ENCODE results near the gene CD6.
A peak's percentile ranks its signal among the peaks of the same experiment; 100 is the strongest.

The CD6 gene

DNA sequence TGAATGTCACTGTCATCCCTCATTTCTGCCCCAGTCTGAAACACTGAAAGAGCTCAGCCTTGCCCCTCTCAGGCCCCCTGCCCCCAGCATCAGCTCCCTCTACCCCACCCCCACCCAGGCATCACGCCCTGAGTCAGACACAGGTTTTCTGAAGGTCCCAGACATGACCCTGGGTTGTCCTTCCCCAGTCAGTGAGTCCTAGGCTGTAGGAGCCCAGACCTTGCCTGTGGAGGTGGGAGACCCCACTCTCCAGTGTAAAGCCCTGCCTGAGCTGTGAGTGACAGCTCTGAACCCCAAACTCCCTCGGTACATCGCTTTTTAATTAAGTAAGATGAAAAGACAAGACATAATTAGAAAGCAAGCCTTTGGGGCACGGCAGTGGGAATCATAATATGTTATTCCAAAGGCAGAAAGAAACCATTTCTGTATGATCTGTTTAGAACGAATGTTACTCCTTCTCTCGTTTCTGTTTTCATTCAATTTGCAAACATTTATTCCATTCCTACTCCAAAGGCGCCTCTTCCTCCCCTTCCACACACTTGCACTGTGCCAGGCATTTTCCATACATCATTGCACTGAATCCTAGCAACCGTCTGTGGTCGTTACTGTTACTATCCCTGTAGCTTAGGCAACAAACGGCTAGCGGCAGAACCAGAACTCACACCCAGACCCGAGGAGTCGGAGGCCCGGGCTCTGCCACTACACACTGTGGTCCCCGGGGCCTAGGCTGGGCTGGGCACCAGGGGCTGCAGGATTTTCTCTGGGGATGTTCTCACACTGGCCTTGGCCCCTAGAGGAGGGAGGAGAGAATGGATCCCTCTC, 63.4 kb downstream of the CD6 start:
- Histone ChIP-seq H3K4me3 (ENCODE audit: low read length) (no peak overlapping the region), H3K27me3 (ENCODE audit: control insufficient read depth, insufficient read depth, low read length) (no peaks in the 10 kb centered on the region), H3K9ac (ENCODE audit: low read length) (no peak overlapping the region), H3K9me3 (ENCODE audit: control insufficient read depth, low read length) (no peaks in the 10 kb centered on the region), H3K36me3 (ENCODE audit: control insufficient read depth, insufficient read depth, low read length) (no peaks in the 10 kb centered on the region), H3K4me1 (ENCODE audit: control insufficient read depth, insufficient read depth, low read length) (peaks cover 17% of the 10 kb centered on the region)

DNA sequence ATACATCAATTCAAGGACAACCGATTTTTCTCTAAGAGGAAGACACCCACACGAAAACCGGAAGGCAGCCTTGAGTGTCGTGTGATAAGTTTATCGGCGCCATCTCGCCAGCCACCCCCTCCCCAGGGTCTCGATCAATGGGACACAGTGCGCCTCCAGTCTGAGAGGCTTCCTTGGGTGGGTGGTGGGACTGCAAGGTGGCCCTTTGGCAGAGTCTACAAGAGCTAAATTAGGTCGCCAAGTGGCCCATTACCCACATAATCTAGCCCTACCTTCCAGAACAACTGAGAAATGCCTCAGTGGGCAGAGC, 64.0 kb downstream of the CD6 start:
- H3K4me1 ChIP-seq (ENCODE audit: control insufficient read depth, insufficient read depth, low read length) = peaks cover 17% of the 10 kb centered on the region

DNA sequence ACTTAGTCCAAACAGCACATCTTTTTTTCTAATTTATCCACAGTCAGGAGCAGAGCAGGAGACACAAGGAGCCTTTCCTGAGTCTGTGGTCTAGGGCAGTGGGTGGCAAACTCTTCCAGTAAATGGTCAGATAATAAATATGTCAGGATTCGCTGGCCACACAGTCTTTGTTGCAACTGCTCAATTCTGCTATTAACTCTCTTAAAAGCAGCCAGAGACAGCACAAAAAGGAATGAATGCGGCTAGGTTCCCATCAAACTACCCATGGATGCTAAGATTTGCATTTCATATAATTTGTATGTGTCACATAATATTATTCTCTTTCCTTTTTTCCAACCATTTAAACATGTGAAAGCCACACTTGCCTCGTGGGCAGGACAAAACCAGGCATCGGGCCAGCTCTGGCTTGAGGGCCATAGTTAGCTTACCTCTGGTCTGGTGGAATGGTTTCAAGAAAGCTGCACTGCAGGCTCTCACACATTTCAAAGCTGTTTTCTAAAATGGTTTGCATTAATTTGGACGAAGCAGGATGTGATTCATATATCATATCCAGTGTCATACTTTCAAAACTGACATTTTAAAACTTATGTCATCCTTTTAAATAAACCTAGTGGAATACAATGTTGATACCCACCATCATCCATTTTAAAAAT, 66.1 kb downstream of the CD6 start:
- peaks cover 11% of the 10 kb centered on the region for H3K4me1 ChIP-seq (ENCODE audit: control insufficient read depth, insufficient read depth, low read length)
- no peak overlapping the region for H3K4me3 ChIP-seq (ENCODE audit: low read length)
- H3K27me3 ChIP-seq (ENCODE audit: control insufficient read depth, insufficient read depth, low read length) = no peaks in the 10 kb centered on the region
- no peaks in the 10 kb centered on the region for H3K9me3 ChIP-seq (ENCODE audit: control insufficient read depth, low read length)
- no peaks in the 10 kb centered on the region for H3K36me3 ChIP-seq (ENCODE audit: control insufficient read depth, insufficient read depth, low read length)
- H3K9ac ChIP-seq (ENCODE audit: low read length) = no peak overlapping the region

More for the DNA sequence above, 64.0 kb downstream of the CD6 start:
- Histone ChIP-seq H3K4me3 (ENCODE audit: low read length) (no peak overlapping the region), H3K9me3 (ENCODE audit: control insufficient read depth, low read length) (no peaks in the 10 kb centered on the region), H3K9ac (ENCODE audit: low read length) (no peak overlapping the region), H3K27me3 (ENCODE audit: control insufficient read depth, insufficient read depth, low read length) (no peaks in the 10 kb centered on the region), H3K36me3 (ENCODE audit: control insufficient read depth, insufficient read depth, low read length) (no peaks in the 10 kb centered on the region)

DNA sequence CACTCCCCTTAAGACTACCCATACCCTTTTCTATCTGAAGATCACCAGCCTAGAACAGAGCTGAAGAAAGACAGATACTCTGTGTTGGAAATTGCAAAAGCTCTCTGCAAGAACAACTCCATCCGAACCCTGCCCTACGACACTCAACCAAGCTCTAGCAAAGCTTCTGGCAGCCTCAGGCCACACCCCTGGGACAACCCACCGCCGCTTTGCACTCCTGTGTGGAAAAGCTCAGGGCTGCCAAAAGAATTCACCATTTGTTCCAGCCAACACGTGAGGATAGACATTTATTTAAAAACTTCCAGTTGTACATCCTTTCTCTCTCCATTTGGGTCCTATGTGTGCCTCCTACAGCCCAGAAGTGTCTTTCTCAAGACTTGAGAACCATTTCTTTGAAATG, 68.4 kb downstream of the CD6 start:
- H3K36me3 ChIP-seq (ENCODE audit: control insufficient read depth, insufficient read depth, low read length) = no peaks in the 10 kb centered on the region
- H3K4me1 ChIP-seq (ENCODE audit: control insufficient read depth, insufficient read depth, low read length) = peaks cover 12% of the 10 kb centered on the region
- H3K4me3 ChIP-seq (ENCODE audit: low read length) = no peak overlapping the region
- H3K27me3 ChIP-seq (ENCODE audit: control insufficient read depth, insufficient read depth, low read length) = no peaks in the 10 kb centered on the region
- H3K9me3 ChIP-seq (ENCODE audit: control insufficient read depth, low read length) = no peaks in the 10 kb centered on the region
- H3K9ac ChIP-seq (ENCODE audit: low read length) = no peak overlapping the region

DNA sequence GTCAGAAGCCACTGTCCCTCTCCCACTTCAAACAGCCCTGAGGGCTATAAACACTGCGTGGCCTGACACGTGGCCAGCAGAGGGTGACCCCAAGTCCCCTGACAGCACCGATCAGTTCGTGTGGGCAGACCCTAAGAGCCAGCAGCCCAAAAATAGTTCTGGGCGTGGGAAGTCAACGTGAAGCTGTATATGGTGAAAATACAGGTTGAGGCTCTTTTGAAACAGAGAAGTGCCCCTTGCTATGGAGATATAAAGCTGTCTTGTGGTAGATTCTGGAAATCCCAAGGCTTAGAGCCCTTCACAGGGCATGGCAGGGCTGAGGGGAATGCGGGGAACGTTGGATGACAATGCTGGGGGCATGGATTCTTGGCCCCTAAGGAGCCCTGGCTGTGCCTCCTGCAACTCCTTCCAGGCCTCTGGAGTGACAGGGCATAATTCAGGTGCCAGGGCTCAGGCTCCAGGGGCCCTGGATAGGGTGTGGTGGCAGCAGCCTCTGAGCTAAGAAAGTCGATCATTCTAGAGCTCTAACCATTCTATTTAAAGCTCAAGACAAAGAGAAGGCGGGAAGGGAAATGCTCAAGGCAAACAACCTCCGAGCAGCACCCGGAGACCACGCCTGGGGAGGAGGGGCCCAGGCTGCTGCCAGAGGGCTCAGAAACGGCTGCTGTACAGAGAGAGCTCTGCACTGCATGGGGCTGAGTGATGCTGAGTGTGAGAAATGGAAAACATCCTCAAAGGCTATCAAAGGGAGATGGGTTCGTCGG, 70.5 kb downstream of the CD6 start:
- H3K9ac ChIP-seq (ENCODE audit: low read length) = peak overlapping the region; percentile 36
- no peaks in the 10 kb centered on the region for H3K36me3 ChIP-seq (ENCODE audit: control insufficient read depth, insufficient read depth, low read length)
- no peaks in the 10 kb centered on the region for H3K27me3 ChIP-seq (ENCODE audit: control insufficient read depth, insufficient read depth, low read length)
- no peak overlapping the region for H3K4me3 ChIP-seq (ENCODE audit: low read length)
- peaks cover 12% of the 10 kb centered on the region for H3K4me1 ChIP-seq (ENCODE audit: control insufficient read depth, insufficient read depth, low read length)
- no peaks in the 10 kb centered on the region for H3K9me3 ChIP-seq (ENCODE audit: control insufficient read depth, low read length)

DNA sequence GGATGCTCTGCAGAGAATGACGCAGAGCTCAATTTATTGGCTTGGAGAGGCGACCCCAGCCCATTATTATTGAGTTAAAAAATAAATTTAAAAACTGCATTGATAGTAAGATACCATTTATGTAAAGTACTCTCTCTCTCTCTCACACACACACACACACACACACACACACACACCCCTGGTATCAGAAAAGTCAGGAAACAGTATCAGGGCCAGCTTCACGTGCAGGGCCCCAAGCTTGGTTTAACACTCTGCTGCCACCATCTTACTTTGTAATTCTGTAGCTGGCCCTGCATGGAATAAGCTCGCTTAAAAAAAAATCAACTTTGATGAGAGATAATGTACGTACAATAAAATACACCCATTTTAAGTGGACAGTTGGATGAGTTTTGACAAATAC, 71.1 kb downstream of the CD6 start:
- H3K9ac ChIP-seq (ENCODE audit: low read length) = no peak overlapping the region
- no peaks in the 10 kb centered on the region for H3K9me3 ChIP-seq (ENCODE audit: control insufficient read depth, low read length)
- H3K27me3 ChIP-seq (ENCODE audit: control insufficient read depth, insufficient read depth, low read length) = peaks cover under 1% of the 10 kb centered on the region
- H3K4me1 ChIP-seq (ENCODE audit: control insufficient read depth, insufficient read depth, low read length) = peaks cover 12% of the 10 kb centered on the region
- no peaks in the 10 kb centered on the region for H3K36me3 ChIP-seq (ENCODE audit: control insufficient read depth, insufficient read depth, low read length)
- H3K4me3 ChIP-seq (ENCODE audit: low read length) = no peak overlapping the region

DNA sequence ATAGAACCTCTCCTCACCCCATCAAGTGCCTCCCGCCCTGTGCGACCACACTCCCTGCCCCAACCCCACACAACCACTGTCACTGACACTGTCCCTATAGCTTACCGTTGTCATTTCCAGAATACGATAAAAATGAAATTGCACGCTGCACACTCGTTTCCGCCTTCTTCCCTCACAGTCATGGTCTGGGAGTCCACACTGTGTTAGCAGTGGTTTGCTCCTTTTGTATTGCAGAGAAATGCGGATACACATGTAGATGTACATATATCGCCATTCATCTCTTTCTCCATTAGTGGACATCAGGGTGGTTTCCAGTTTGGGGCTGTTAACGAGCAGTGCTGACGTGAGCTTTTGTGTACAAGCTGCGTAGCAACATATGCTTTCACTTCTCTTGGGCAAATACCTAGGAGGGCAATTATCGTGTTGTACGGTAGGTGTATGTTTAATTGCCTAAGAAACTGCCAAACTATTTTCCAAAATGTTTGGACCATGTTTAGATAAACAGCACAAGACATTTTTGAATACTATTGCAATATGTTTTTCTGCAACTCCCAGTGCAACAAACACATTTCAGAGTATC, 71.6 kb downstream of the CD6 start:
- Histone ChIP-seq H3K4me3 (ENCODE audit: low read length) (no peak overlapping the region), H3K4me1 (ENCODE audit: control insufficient read depth, insufficient read depth, low read length) (peaks cover 12% of the 10 kb centered on the region), H3K9me3 (ENCODE audit: control insufficient read depth, low read length) (no peaks in the 10 kb centered on the region), H3K9ac (ENCODE audit: low read length) (no peak overlapping the region), H3K27me3 (ENCODE audit: control insufficient read depth, insufficient read depth, low read length) (peaks cover 6% of the 10 kb centered on the region), H3K36me3 (ENCODE audit: control insufficient read depth, insufficient read depth, low read length) (no peaks in the 10 kb centered on the region)

DNA sequence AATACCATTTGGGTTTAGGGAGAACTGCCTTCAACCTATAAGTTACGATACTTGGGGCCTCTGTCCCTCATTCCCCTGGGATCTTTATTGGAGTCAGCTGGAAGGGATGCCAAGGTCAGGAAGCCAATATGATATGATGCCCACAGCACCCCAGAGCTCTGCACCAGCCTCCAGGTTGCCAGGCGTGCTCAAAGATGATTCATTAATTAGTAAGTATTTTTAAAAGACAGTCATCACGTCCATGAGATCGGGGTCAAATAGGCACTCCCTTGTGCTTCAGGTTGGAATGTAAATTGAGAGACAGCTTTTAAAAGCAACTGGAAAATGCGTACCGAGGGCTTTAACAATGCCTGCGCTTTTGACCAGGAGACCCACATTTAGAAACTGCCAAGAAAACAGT, 73.8 kb downstream of the CD6 start:
- Histone ChIP-seq H3K4me3 (ENCODE audit: low read length) (no peak overlapping the region), H3K36me3 (ENCODE audit: control insufficient read depth, insufficient read depth, low read length) (no peaks in the 10 kb centered on the region), H3K4me1 (ENCODE audit: control insufficient read depth, insufficient read depth, low read length) (peaks cover 12% of the 10 kb centered on the region), H3K27me3 (ENCODE audit: control insufficient read depth, insufficient read depth, low read length) (peaks cover 7% of the 10 kb centered on the region), H3K9ac (ENCODE audit: low read length) (no peak overlapping the region), H3K9me3 (ENCODE audit: control insufficient read depth, low read length) (no peaks in the 10 kb centered on the region)

DNA sequence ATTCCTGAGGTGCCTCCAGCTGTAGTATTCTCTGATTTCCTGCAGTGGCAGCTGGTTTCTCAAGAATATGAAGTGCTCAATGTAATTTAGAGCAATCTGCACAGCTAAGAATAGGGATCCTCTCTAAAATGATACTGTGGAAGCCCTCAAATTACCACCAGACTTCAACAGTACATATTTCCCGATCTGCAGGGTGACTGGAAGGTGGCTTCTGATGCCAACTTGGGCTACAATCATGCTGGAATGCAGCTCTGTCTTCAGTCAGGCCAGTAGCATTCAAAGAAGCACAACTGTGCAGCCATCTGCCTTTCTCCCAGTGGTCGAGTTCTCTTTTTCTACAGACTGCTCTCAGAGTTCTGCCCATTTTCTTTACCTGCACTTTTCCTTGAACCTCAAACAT, 75.4 kb downstream of the CD6 start:
- Histone ChIP-seq H3K4me3 (ENCODE audit: low read length) (no peak overlapping the region), H3K4me1 (ENCODE audit: control insufficient read depth, insufficient read depth, low read length) (peaks cover 9% of the 10 kb centered on the region), H3K9ac (ENCODE audit: low read length) (no peak overlapping the region), H3K27me3 (ENCODE audit: control insufficient read depth, insufficient read depth, low read length) (peaks cover 7% of the 10 kb centered on the region), H3K36me3 (ENCODE audit: control insufficient read depth, insufficient read depth, low read length) (no peaks in the 10 kb centered on the region), H3K9me3 (ENCODE audit: control insufficient read depth, low read length) (no peaks in the 10 kb centered on the region)

DNA sequence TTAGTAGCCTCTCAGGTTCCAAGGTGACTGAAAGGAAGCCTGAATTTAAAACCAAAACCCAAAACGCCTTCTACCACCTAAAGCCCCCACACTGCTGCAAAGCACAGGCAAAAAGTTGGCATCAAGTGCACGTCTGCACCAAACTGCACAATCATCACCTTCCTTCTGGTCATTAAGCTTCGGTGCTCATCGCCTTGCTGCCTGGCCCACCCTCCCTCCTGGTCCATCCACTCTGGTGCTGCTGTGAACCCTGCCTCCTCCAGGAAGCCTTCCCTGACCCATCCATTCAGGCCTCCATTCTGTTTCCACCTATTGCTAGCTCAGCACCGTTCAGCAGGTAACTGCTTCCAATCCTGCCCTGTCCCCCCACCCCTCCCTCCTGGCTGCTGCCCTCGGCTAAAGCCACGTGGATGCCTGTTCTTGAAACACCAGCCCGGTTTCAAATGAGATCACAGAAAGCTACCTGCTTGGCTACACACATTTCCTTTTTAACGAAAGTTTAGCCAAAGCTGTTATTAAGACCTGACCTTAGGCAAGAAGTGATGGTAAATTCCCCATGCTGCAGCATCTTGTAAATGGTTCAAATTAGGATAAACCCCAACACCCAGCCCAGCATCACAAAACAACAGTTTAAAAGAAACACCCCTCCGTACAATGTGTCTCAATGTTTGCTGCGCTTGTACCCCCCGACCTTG, 77.0 kb downstream of the CD6 start:
- Histone ChIP-seq H3K9ac (ENCODE audit: low read length) (no peak overlapping the region), H3K4me1 (ENCODE audit: control insufficient read depth, insufficient read depth, low read length) (no peaks in the 10 kb centered on the region), H3K9me3 (ENCODE audit: control insufficient read depth, low read length) (no peaks in the 10 kb centered on the region), H3K27me3 (ENCODE audit: control insufficient read depth, insufficient read depth, low read length) (peaks cover 7% of the 10 kb centered on the region), H3K36me3 (ENCODE audit: control insufficient read depth, insufficient read depth, low read length) (no peaks in the 10 kb centered on the region), H3K4me3 (ENCODE audit: low read length) (no peak overlapping the region)

DNA sequence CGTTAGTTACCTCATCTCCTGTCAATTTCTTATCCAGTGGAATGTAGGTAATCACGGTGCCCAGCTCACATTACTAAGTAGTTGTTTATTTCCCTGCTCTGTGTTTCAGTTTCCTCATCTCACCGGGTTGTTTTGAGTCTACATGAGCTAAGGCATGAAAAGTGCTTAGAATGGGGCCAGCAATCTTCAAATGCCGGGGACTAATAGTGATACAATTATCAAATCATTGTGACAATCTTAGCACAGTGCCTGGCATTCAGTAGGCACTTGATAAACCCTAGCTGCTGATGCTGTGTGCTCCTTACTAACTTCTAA, 77.5 kb downstream of the CD6 start:
- Histone ChIP-seq H3K4me3 (ENCODE audit: low read length) (no peak overlapping the region), H3K9me3 (ENCODE audit: control insufficient read depth, low read length) (no peaks in the 10 kb centered on the region), H3K9ac (ENCODE audit: low read length) (no peak overlapping the region), H3K36me3 (ENCODE audit: control insufficient read depth, insufficient read depth, low read length) (no peaks in the 10 kb centered on the region), H3K4me1 (ENCODE audit: control insufficient read depth, insufficient read depth, low read length) (no peaks in the 10 kb centered on the region), H3K27me3 (ENCODE audit: control insufficient read depth, insufficient read depth, low read length) (peaks cover 7% of the 10 kb centered on the region)

Measured in mucosa of stomach (tissue), 1 donor.